Osteocyte (in vitro differentiated cells): Measurements from ENCODE around the gene C6orf89. TPM values are rescaled to one million over a fixed set of nuclear protein-coding genes. Genes with fewer than 3 reads are reported as not detected.

ENCODE experiments used
- DNase-seq: peaks from one replicate; pipeline ENCODE4 v3.0.0; 2021; ENCODE audit warnings: mixed read lengths; ENCODE audit not compliant: unreplicated experiment; ENCODE audit errors: extremely low spot score
- H3K27ac Mint-ChIP-seq: one replicate; pipeline ENCODE4 v1.8.0; 2021; ENCODE audit warnings: mild to moderate bottlenecking, mixed read lengths; ENCODE audit not compliant: unreplicated experiment
- H3K27me3 Mint-ChIP-seq: one replicate; pipeline ENCODE4 v1.8.0; 2021; ENCODE audit warnings: mixed read lengths; ENCODE audit not compliant: unreplicated experiment
- H3K36me3 Mint-ChIP-seq: one replicate; pipeline ENCODE4 v1.8.0; 2021; ENCODE audit warnings: mixed read lengths; ENCODE audit not compliant: unreplicated experiment
- H3K4me1 Mint-ChIP-seq: one replicate; pipeline ENCODE4 v1.8.0; 2021; ENCODE audit warnings: mixed read lengths; ENCODE audit not compliant: unreplicated experiment
- H3K4me3 Mint-ChIP-seq: one replicate; pipeline ENCODE4 v1.8.0; 2021; ENCODE audit warnings: mild to moderate bottlenecking, moderate library complexity, mixed read lengths; ENCODE audit not compliant: unreplicated experiment
- H3K9me3 Mint-ChIP-seq: one replicate; pipeline ENCODE4 v1.8.0; 2021; ENCODE audit warnings: mixed read lengths; ENCODE audit not compliant: unreplicated experiment
- CTCF ChIP-seq: fragments of 200-600 bp; sonication (generic); IDR thresholded peaks from 2 replicates; pipeline ENCODE4 v1.5.0; 2021; ENCODE audit warnings: antibody characterized with exemption, mild to moderate bottlenecking, moderate library complexity
- total RNA-seq: library from RNA; stranded (reverse); gene quantifications from 2 replicates; pipeline ENCODE4 v1.2.1, GENCODE V29; 2021

C6orf89 gene
- total RNA-seq, 1 donor from 2014 or later: 71.2 TPM

DNA sequence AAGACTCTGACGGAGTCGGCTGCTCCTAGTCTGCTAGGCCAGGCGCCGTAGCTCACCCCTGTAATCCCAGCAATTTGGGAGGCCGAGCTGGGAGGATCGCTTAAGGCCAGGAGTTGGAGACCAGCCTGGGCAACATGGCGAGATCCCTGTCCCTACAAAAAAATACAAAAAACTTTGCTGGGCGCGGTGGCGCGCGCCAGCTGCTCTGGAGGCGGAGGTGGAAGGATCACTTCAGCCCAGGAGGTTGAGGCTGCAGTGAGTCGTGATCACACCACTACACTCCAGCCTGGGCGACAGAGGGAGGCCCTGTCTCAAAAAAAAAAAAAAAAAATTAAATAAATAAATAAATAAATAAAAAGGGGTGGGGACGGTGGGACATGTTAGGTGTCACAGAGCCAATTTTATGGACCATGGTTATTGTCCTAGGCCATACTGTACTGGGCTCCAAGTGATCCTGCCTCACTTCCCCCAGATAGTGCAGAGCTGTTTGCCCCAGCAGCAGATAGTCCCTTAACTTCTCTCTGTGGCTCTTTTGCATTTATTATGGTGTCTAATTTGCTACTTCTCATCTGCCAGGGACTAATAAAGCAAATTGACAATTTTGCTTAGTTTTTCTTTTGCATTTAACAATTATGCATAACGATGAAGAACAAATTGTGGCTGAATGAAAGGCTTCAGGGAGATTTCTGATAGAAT is 74.0 kb downstream of the C6orf89 start:
- Mint-ChIP-seq H3K27me3 (no peaks in the 10 kb centered on the region), H3K4me1 (peaks cover 15% of the 10 kb centered on the region), H3K4me3 (no peak overlapping the region), H3K9me3 (no peaks in the 10 kb centered on the region), H3K36me3 (no peaks in the 10 kb centered on the region), H3K27ac (no peak overlapping the region)
- DNase-seq: no peak
- TF ChIP-seq CTCF: no peak

- H3K36me3 Mint-ChIP-seq: peaks cover 2% of the 10 kb centered on the region
- no peak for DNase-seq
- peaks cover 15% of the 10 kb centered on the region for H3K4me1 Mint-ChIP-seq
- no peak overlapping the region for H3K4me3 Mint-ChIP-seq
- H3K27me3 Mint-ChIP-seq: no peaks in the 10 kb centered on the region
- H3K9me3 Mint-ChIP-seq: no peaks in the 10 kb centered on the region
- no peak for TF ChIP-seq CTCF
- no peak overlapping the region for H3K27ac Mint-ChIP-seq
Measured at GRCh38 chr6:36961441-36962435, 76.0 kb downstream of the C6orf89 start.

DNA sequence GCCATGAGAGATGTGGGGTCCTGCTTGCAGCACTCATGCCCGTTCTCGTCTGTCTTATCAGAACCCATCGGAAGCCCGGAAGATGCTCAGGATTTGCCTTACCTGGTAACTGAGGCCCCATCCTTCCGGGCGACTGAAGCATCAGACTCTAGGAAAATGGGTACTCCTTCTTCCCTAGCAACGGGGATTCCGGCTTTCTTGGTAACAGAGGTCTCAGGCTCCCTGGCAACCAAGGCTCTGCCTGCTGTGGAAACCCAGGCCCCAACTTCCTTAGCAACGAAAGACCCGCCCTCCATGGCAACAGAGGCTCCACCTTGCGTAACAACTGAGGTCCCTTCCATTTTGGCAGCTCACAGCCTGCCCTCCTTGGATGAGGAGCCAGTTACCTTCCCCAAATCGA is 77.1 kb downstream of the C6orf89 start:
- H3K27me3 Mint-ChIP-seq: no peaks in the 10 kb centered on the region
- no peak for DNase-seq
- peaks cover 15% of the 10 kb centered on the region for H3K4me1 Mint-ChIP-seq
- peaks cover 9% of the 10 kb centered on the region for H3K36me3 Mint-ChIP-seq
- no peaks in the 10 kb centered on the region for H3K9me3 Mint-ChIP-seq
- peak overlapping the region; percentile 5 for H3K27ac Mint-ChIP-seq
- H3K4me3 Mint-ChIP-seq: no peak overlapping the region
- TF ChIP-seq CTCF: no peak

DNA sequence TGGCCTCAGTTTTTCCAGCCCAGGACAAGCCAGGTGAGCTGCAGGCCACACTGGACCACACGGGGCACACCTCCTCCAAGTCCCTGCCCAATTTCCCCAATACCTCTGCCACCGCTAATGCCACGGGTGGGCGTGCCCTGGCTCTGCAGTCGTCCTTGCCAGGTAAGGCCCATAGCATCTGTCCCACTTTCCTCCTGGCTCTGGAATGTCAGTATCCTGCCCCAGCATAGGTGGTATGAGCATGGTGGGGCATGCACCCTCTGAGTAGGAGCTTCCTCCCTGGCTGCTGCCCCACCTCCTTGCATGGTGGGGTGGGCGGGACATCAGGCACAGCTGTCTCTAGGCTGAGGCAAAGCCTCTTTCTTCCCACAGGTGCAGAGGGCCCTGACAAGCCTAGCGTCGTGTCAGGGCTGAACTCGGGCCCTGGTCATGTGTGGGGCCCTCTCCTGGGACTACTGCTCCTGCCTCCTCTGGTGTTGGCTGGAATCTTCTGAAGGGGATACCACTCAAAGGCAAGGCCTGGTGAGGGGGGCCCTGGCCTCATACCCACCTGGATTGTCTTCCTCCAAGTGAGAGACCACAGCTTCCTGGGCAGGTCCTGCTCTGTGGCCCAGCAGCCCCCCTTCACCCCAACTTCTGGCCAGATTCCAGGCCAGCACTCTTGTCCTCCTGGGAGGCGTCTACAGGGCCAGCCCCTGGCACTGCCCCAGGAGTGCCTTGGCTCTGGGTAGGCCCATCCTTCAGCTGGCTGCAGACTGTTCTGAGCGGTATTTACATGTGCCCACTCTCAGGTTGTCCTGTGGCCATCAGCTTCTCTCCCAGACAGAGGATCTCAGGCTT is 77.9 kb downstream of the C6orf89 start:
- no peak for DNase-seq
- TF ChIP-seq CTCF: no peak
- H3K27me3 Mint-ChIP-seq: no peaks in the 10 kb centered on the region
- peaks cover 17% of the 10 kb centered on the region for H3K4me1 Mint-ChIP-seq
- H3K36me3 Mint-ChIP-seq: peaks cover 17% of the 10 kb centered on the region
- no peak overlapping the region for H3K4me3 Mint-ChIP-seq
- no peak overlapping the region for H3K27ac Mint-ChIP-seq
- no peaks in the 10 kb centered on the region for H3K9me3 Mint-ChIP-seq
